ENCODE measurements around the gene TIMM44.

The TIMM44 gene, protein sequence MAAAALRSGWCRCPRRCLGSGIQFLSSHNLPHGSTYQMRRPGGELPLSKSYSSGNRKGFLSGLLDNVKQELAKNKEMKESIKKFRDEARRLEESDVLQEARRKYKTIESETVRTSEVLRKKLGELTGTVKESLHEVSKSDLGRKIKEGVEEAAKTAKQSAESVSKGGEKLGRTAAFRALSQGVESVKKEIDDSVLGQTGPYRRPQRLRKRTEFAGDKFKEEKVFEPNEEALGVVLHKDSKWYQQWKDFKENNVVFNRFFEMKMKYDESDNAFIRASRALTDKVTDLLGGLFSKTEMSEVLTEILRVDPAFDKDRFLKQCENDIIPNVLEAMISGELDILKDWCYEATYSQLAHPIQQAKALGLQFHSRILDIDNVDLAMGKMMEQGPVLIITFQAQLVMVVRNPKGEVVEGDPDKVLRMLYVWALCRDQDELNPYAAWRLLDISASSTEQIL

GRCh38 chr19:7943444-7944176, at the start of gene TIMM44:
TIMM44 (minus strand) TSS chr19:7943666; CDS start chr19:7943651, 15 bp downstream.
- peak; percentile 98 for DNase-seq (ENCODE audit: low read depth)

GRCh38 chr19:7992575-7992974, 49.1 kb upstream of the TIMM44 start:
- DNase-seq (ENCODE audit: low read depth) = no peak

GRCh38 chr19:7989071-7989575, 45.7 kb upstream of the TIMM44 start:
- no peak for DNase-seq (ENCODE audit: low read depth)

- DNase-seq (ENCODE audit: low read depth) = no peak
These were observed 44.8 kb upstream of the TIMM44 start for GRCh38 chr19:7988307-7988706.

- DNase-seq (ENCODE audit: low read depth) = no peak
These were observed 43.8 kb upstream of the TIMM44 start for GRCh38 chr19:7987114-7987768.

- no peak for DNase-seq (ENCODE audit: low read depth)
These were observed 43.1 kb upstream of the TIMM44 start for GRCh38 chr19:7986321-7987113.

GRCh38 chr19:7985481-7985911, 42.0 kb upstream of the TIMM44 start:
- no peak for DNase-seq (ENCODE audit: low read depth)

DNA sequence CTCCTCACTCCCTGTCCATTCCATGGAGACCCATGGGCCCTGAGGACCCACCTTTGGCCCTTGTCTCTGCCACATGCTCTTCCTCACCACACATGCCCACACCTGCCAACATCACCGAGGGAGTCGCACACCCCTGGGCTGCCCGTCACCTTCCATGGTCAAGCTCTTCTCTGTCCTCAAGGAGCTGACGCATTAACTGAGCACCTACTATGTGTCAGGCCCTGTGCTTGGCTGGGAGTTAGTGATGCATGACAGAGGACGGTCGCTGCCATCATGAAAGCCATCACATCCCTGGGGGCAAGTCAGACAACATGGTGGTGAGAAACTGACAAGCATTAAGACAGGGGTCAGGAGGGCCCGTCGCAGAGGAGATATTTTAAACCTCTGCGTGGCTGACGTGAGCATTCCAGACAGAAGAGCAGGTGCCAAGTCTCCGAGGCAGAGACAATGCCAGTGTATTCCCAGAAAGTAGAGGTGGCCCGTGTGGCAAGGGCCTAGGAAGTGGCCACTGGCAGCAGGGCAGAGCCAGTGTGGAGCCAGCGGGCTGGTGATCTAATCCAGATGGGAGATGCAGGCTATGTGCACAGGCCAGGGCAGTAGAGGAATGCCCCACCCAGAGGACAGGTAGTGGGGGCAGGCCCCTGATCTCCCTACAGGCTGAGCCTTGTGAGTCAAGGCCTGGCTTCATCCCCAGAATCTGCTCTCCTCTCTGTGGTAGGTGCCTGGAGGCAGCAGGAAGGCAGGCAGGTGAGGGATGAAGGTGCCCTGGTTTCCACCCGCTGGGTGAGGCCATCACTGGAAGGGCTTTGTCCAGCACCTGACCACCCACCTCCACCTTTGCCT, 40.8 kb upstream of the TIMM44 start:
- no peak for DNase-seq (ENCODE audit: low read depth)

GRCh38 chr19:7983286-7983950, 40.0 kb upstream of the TIMM44 start:
- DNase-seq (ENCODE audit: low read depth) = no peak

GRCh38 chr19:7982651-7983099, 39.2 kb upstream of the TIMM44 start:
- no peak for DNase-seq (ENCODE audit: low read depth)

- no peak for DNase-seq (ENCODE audit: low read depth)
These were observed 38.6 kb upstream of the TIMM44 start for GRCh38 chr19:7982103-7982502.

GRCh38 chr19:7981661-7982060, 38.2 kb upstream of the TIMM44 start:
- DNase-seq (ENCODE audit: low read depth) = no peak

DNA sequence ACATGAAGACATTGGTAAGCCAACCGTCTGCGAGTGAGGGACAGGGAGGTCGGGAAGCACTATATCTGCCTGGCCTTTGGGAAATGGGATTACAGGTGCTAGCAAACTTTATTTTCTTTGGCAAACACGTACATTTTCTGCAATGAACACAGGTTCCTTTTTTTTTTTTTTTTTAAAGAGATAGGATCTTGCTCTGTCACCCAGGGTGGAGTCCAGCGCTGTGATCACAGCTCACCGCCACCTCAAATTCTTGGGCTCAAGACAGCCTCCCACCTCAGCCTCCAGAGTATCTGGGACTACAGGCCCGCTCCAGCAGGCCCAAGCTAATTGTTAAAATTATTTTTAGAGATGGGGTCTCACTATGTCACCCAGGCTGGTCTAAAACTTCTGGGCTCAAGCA, 37.7 kb upstream of the TIMM44 start:
- no peak for DNase-seq (ENCODE audit: low read depth)

- no peak for DNase-seq (ENCODE audit: low read depth)
These were observed 37.2 kb upstream of the TIMM44 start for GRCh38 chr19:7980635-7981121.

GRCh38 chr19:7980168-7980567, 36.7 kb upstream of the TIMM44 start:
- DNase-seq (ENCODE audit: low read depth) = no peak

GRCh38 chr19:7979559-7979958, 36.1 kb upstream of the TIMM44 start:
- no peak for DNase-seq (ENCODE audit: low read depth)

GRCh38 chr19:7979011-7979410, 35.5 kb upstream of the TIMM44 start:
- no peak for DNase-seq (ENCODE audit: low read depth)

- no peak for DNase-seq (ENCODE audit: low read depth)
These were observed 34.8 kb upstream of the TIMM44 start for GRCh38 chr19:7978179-7978825.

GRCh38 chr19:7977723-7978040, 34.2 kb upstream of the TIMM44 start:
- no peak for DNase-seq (ENCODE audit: low read depth)

All from activated T-helper 9 cell treated with anti-CD3 and anti-CD28 coated beads, Interleukin-2, amount 50 U/mL, for 16 hours (primary cell).